HG02798 (cell line): Measurements from ENCODE around the gene FGF16.
A peak's percentile ranks its signal among the peaks of the same experiment; 100 is the strongest.
"Not testable (repeated sequence)": the region's sequence is repeated elsewhere in the genome, so short reads cannot be mapped to it uniquely, and the experiment has no call there.

Experiments used
- ATAC-seq: cut with Tn5 transposase; IDR thresholded peaks from one replicate; pipeline ENCODE4 v1.9.1; 2021; ENCODE audit warnings: mild to moderate bottlenecking; ENCODE audit not compliant: unreplicated experiment, poor library complexity

Gene FGF16

DNA sequence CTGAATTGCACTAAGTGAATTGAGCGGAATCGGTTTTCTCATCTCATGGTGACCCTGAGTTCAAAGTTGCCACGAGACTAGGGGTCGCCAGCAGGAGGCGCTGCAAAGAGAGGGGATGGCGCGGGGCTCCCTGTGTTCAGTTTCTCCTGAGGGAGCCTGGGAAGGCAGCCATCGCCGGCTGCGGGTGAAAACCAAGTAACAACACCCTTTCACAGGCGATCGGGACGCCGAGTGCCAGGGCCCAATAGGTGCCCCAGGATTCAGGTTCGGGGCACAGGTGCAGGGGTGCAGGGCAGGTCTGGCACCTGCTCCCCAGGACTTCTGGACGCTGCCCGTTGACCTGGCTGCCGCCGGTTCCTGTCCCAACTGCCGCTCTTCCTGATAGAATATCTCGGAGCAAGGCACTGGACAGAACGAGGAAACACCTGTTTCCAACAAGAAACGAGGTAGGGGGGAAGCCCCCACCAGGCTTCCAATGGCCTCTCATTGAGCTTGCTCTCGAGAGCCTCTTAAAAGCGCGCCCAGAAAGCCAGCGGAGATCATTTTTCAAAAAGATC lies 1.1 kb upstream of the FGF16 start:
- ATAC-seq, result no peak

DNA sequence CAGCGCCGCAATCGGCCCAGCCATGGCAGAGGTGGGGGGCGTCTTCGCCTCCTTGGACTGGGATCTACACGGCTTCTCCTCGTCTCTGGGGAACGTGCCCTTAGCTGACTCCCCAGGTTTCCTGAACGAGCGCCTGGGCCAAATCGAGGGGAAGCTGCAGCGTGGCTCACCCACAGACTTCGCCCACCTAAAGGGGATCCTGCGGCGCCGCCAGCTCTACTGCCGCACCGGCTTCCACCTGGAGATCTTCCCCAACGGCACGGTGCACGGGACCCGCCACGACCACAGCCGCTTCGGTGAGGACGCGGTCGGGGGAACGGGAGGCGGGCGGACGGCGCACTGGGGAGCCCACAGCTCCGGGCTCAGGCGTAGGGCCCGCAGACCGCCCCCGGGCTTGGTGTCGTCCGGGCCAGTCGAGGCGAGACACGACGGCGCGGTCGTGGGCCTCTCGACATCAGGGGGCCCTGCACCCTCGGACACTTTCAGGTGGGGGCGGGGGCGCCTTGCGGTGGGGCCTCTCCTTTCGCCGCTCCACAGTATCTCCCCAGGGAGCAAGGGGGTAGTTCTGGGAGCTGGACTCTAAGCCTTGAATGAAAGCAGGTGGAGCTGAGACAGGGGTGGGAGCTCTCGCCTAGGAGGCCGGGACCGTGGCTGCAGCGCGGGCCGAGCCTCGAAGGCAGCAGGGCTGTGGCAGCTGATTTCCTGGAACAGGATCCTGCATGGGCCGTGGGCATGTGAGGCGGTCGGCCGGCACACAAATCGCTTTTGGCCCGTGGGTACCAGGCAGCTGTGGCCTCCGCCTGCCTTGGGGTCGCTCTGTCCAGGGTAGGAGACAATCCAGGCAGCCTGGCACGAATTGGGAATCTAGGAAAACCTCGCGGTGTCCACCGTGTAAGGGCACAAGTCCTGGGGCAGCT lies 722 bp downstream of the FGF16 start:
- no peak for ATAC-seq

DNA sequence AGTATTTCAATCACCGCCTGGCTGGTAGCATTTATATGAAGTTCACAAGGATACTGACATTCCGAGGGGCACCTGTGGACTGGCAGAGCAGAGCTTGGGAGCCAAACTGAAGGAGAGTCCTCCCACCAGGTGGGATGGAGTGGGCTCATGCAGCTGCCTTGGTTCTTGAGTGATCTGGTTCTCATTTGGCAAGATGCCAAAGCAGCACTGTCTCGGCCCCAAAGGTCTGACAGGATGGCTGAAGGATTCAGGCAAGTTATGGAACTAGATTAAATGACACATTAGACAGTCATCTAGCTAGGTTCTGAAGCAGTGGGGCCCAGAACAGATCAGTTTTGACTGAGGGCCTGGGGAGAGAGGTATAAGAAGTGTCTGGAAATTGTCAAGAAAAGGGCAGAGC lies 3.2 kb downstream of the FGF16 start:
- ATAC-seq, result no peak

DNA sequence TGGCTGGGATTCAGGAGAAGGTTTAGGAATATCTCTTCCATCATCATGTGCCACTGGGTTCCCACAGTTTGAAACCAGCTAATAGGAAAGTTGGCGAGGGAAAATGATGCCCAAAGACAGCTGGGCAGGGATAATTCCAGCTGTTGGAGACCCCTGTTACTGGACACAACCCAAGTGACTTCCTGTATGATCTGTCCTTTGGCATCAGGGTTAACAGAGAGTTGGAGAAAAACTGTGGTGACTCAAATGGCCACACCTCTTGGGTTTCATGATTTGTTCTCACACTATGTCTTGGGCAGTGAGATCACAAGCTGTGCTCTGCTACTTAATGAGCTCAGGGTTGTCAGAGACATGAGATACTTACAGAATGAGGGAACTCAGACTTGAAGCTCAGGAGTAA lies 3.8 kb downstream of the FGF16 start:
- ATAC-seq, result peak; percentile 41

DNA sequence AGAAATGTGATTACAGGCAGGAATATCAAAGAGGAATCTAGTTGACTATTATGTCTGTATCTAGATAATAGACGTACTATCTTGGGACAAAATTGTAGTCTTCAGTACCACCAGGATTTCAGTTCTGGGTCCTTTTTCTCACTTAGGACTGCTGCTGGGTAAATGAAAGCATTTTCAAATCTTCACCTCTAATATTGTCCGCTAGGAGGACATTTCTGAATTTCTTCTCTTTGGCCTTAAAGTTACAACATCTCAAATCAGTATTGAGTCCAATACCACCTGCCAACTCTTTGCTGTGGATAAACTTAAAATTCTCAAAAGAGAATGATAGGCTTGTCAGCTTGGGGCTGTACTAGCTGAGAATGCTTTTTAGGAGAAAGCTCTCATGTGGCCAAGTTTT lies 6.0 kb downstream of the FGF16 start:
- ATAC-seq, result no peak

DNA sequence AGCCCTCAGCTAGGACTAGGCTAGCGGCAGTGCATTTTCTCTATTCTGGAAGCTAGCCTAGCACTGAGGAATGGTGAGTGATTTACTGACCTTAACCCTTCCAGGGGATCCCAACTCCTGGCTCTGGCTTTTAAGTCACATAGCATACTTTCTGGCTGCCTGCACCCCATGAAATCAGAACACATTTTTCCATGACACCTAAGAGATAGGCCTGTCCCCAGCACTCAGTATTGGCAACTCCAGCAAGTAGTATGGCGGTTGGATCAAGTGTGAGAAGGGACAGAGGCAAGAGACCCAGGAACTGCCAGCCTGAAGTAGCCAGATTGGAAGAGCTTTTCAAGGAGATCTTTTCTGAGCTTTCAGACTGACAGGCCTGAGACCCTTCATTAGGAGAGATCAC lies 8.2 kb downstream of the FGF16 start:
- no peak for ATAC-seq

DNA sequence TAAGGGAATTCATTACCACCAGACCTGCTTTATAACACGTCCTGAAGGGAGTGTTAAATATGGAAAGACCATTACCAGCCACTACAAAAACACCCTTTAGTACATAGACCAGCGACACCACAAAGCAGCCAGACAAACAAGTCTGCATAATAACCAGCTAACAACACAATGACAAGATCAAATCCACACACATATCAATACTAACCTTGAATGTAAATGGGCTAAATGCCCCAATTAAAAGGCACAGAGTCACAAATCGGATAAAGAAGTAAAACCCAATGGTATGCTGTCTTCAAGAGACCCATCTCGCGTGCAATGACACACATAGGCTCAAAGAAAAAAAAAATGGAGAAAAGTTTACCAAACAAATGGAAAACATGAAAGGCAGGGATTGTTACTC lies 36.9 kb downstream of the FGF16 start:
- ATAC-seq, result no peak

DNA sequence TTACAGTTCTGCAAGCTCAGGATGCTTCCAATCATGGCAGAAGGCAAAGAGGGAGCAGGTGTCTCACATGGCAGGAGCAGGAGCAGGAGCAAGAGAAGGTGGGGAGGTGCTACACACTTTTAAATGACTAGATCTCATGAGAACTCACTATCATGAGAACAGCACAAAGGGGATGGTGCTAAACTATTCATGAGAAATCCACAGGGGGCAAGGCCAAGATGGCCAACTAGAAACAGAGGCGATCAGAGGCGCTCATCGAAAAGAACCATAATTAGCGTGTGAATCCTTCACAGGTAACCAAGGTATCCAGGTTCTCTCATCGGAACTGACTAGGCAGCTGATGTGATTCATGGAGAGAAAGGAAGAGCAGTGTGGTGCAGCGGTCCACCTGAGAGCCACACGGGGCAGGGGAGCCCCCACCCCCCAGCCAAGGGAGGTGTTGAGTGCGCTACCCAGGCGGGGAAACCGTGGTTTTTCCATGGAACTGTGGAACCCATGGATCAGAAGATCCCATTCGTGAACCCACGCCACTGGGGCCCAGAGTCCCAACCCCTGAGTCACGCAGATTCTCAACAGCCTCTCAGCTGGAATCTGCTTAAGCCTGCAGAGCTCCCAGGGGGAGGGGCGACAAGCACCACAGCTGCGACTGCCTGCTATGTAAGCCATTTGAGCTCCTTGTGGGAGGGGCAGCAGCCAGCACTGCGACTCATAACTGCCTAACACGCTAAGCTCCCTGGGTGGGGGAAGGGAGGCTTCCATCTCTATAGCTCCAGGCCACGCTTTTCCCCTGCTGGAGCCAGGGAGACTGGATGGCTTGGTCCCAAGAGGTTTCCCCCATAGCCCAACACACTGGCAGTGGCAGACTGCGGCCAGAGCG lies 46.7 kb downstream of the FGF16 start:
- ATAC-seq, result no peak

DNA sequence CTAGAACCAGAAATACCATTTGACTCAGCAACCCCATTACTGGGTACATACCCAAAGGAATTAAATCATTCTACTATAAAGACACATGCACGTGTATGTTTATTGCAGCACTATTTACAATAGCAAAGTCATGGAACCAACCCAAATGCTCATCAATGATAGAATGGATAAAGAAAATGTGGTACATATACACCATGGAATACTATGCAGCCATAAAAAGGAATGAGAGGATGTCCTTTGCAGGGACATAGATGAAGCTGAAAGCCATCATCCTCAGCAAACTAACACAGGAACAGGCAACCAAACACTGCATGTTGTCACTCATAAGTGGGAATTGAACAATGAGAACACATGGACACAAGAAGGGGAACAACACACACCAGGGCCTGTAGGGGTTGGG lies 53.0 kb downstream of the FGF16 start:
- ATAC-seq, result not testable (repeated sequence)

DNA sequence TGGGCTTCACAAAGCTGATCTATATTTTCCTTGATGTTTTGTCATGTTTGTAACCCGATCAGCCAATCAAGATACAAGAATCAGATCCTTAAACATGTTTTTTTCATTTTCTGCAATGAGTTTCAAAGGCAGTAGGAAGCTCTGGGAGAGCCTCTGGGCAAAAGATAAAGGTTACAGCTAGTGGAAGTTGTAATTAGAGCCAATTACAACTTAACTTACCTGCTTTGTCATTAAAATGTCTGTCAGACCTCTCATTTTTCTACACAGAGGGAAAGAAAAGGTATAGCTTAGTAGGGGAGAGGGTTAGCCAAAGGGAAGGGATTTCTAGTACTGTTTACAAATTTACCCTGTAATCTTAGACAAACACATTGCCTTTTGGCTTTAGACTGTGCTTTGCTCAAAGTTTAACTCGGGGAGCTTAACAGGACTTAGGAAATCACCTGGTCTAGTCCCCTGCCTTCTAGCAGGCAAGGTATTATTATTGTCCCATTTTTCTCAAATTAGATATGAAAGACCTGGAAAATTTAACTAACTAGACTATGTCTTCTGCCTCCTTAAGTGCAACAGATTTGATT lies 55.8 kb downstream of the FGF16 start:
- ATAC-seq, result no peak

DNA sequence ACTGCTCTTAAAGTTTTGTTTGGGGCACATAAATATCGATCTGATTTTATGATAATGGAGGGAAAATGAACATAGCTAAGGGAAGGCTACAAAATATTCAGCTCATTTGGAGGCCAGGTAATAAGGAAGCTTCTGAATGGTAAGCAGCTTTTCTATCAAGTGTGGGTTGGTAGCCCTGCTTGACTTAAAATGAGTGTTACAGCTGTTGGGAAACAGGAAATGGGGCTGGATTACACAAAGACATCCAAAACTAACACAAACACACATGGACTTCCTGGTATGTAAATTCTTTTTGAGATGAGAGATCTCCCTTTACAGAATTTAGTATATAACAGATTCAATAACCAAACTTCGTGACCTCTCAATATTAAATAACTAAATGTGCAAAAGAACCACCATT lies 58.0 kb downstream of the FGF16 start:
- ATAC-seq, result no peak
